GM21737 (cell line): Measurements from ENCODE around the gene PKN2.
"Not testable (repeated sequence)": the region's sequence is repeated elsewhere in the genome, so short reads cannot be mapped to it uniquely, and the experiment has no call there.

Experiments used
- ATAC-seq: cut with Tn5 transposase; IDR thresholded peaks from one replicate; pipeline ENCODE4 v1.9.1; 2021; ENCODE audit warnings: mild to moderate bottlenecking, moderate library complexity; ENCODE audit not compliant: unreplicated experiment

The PKN2 gene

GRCh38 chr1:88784551-88784950, 100.5 kb downstream of the PKN2 start:
- no peak for ATAC-seq

- ATAC-seq: no peak
These were observed 103.2 kb downstream of the PKN2 start for GRCh38 chr1:88787023-88787903.

- no peak for ATAC-seq
These were observed 107.1 kb downstream of the PKN2 start for GRCh38 chr1:88791192-88791591.

GRCh38 chr1:88799491-88799890, 115.4 kb downstream of the PKN2 start:
- ATAC-seq: no peak

GRCh38 chr1:88800382-88801051, 116.4 kb downstream of the PKN2 start:
- no peak for ATAC-seq

GRCh38 chr1:88801575-88802208, 117.6 kb downstream of the PKN2 start:
- no peak for ATAC-seq

GRCh38 chr1:88802404-88802803, 118.3 kb downstream of the PKN2 start:
- no peak for ATAC-seq

- no peak for ATAC-seq
These were observed 118.9 kb downstream of the PKN2 start for GRCh38 chr1:88802950-88803349.

- no peak for ATAC-seq
These were observed 119.4 kb downstream of the PKN2 start for GRCh38 chr1:88803444-88803843.

GRCh38 chr1:88812366-88812765, 128.3 kb downstream of the PKN2 start:
- no peak for ATAC-seq

GRCh38 chr1:88813471-88813870, 129.4 kb downstream of the PKN2 start:
- ATAC-seq: no peak

- ATAC-seq: not testable (repeated sequence)
These were observed 135.6 kb downstream of the PKN2 start for GRCh38 chr1:88819642-88820041.

- no peak for ATAC-seq
These were observed 141.6 kb downstream of the PKN2 start for GRCh38 chr1:88825721-88826120.

GRCh38 chr1:88847643-88848042, 163.6 kb downstream of the PKN2 start:
- no peak for ATAC-seq

GRCh38 chr1:88851303-88852063, 167.4 kb downstream of the PKN2 start:
- no peak for ATAC-seq

GRCh38 chr1:88867743-88868521, 183.9 kb downstream of the PKN2 start:
- ATAC-seq: no peak

- ATAC-seq: not testable (repeated sequence)
These were observed 185.6 kb downstream of the PKN2 start for GRCh38 chr1:88869644-88870043.

- ATAC-seq: no peak
These were observed 189.8 kb downstream of the PKN2 start for GRCh38 chr1:88873737-88874349.

- ATAC-seq: no peak
These were observed 191.5 kb downstream of the PKN2 start for GRCh38 chr1:88875595-88875994.
